HepG2 (cell line): ENCODE results near the gene RORC. TPM values are rescaled to one million over a fixed set of nuclear protein-coding genes. Genes with fewer than 3 reads are reported as not detected.

ENCODE experiments used
- ATF5 ChIP-seq: sonication (generic); formaldehyde crosslinking; IDR thresholded peaks from 2 replicates; pipeline ENCODE4 v1.4.0; 2020; ENCODE audit warnings: mild to moderate bottlenecking, low read depth, missing genetic modification reagents
- ETV6 ChIP-seq: sonication (generic); formaldehyde crosslinking; conservative IDR thresholded peaks from 2 replicates; pipeline ENCODE4 v1.4.0; 2020; ENCODE audit warnings: missing genetic modification reagents
- KLF9 ChIP-seq: IDR thresholded peaks from 2 replicates; pipeline ENCODE4 v1.6.1; 2016; ENCODE audit warnings: low read depth
- NR3C1 ChIP-seq: sonication (generic); formaldehyde crosslinking; IDR thresholded peaks from 2 replicates; pipeline ENCODE4 v1.4.0; 2020; ENCODE audit warnings: missing genetic modification reagents
- YEATS4 ChIP-seq: sonication (generic); formaldehyde crosslinking; IDR thresholded peaks from 2 replicates; pipeline ENCODE4 v1.4.0; 2020; ENCODE audit warnings: missing genetic modification reagents, borderline replicate concordance
- ZBTB34 ChIP-seq: sonication (generic); formaldehyde crosslinking; IDR thresholded peaks from 2 replicates; pipeline ENCODE4 v1.8.0; 2022; ENCODE audit warnings: mild to moderate bottlenecking, missing genetic modification reagents
- ZBTB49 ChIP-seq: sonication (generic); formaldehyde crosslinking; IDR thresholded peaks from 2 replicates; pipeline ENCODE4 v1.4.0; 2020; ENCODE audit warnings: missing genetic modification reagents, borderline replicate concordance
- ZFAT ChIP-seq: sonication (generic); formaldehyde crosslinking; conservative IDR thresholded peaks from 2 replicates; pipeline ENCODE4 v1.8.1; 2023; ENCODE audit warnings: missing genetic modification reagents, inconsistent platforms
- ZHX2 ChIP-seq, 2 experiments: sonication (generic) in 1 of 2; formaldehyde crosslinking in 1 of 2; IDR thresholded peaks; 2 replicates each; pipeline versions ENCODE4 v1.6.1 to v1.9.0; 2014 to 2022; ENCODE audit warnings: antibody characterized with exemption in 1 of 2, borderline replicate concordance in 1 of 2, inconsistent platforms in 1 of 2, low read depth in 1 of 2, missing genetic modification reagents in 1 of 2
- ZNF180 ChIP-seq: sonication (generic); formaldehyde crosslinking; IDR thresholded peaks from 2 replicates; pipeline ENCODE4 v1.4.0; 2020; ENCODE audit warnings: low read depth, missing genetic modification reagents, borderline replicate concordance
- ZNF317 ChIP-seq: sonication (generic); formaldehyde crosslinking; IDR thresholded peaks from 2 replicates; pipeline ENCODE4 v1.5.0; 2020; ENCODE audit warnings: mild to moderate bottlenecking, missing genetic modification reagents
- ZNF616 ChIP-seq: sonication (generic); formaldehyde crosslinking; IDR thresholded peaks from 2 replicates; pipeline ENCODE4 v1.5.0; 2020; ENCODE audit warnings: low read depth, mild to moderate bottlenecking, missing genetic modification reagents
- ZNF704 ChIP-seq: sonication (generic); formaldehyde crosslinking; IDR thresholded peaks from 2 replicates; pipeline ENCODE4 v1.8.1; 2023; ENCODE audit warnings: mild to moderate bottlenecking, inconsistent platforms, moderate library complexity, missing genetic modification reagents, borderline replicate concordance
- ZNF724P ChIP-seq: sonication (generic); formaldehyde crosslinking; IDR thresholded peaks from 2 replicates; pipeline ENCODE4 v1.8.0; 2022; ENCODE audit warnings: missing genetic modification reagents, borderline replicate concordance
- polyA plus RNA-seq, 8 experiments: library from polyadenylated mRNA; depleted of rRNA in 3 of 8; stranded (reverse) in 7 of 8; unstranded in 1 of 8; fragments of >200 nt; fragmentation: Illumina TruSeq in 4 of 8; extraction: Trizol in 4 of 8; gene quantifications; 2 replicates each; pipeline versions ENCODE4 v1.2.1 to v1.2.3, GENCODE V29; 2011 to 2016; ENCODE audit warnings: low read depth in 4 of 8, missing spikeins in 1 of 8, mixed read lengths in 1 of 8; ENCODE audit not compliant: insufficient read depth in 1 of 8
- total RNA-seq, 5 experiments: library from RNA; depleted of rRNA; stranded (reverse); fragments of >200 nt; fragmentation: Illumina TruSeq; extraction: Trizol; gene quantifications; 2 replicates each; pipeline ENCODE4 v1.2.3, GENCODE V29; 2016; ENCODE audit warnings: low read depth in 1 of 5

Gene RORC
- total and polyA plus RNA-seq, 2 of the 13 experiments (the other 11 are each of a cell fraction or from before 2014, with no cell fraction given): 2.5 to 6.5 TPM

GRCh38 chr1:151790071-151790939 is 41.3 kb downstream of the RORC start, which contains the start of gene TDRKH (continued):
- TF ChIP-seq ZHX2 (IDR thresholded peaks at IDR 0.05; ENCODE audit: low read depth) (no peak), ZHX2 (CRISPR knock-in tag; IDR thresholded peaks at IDR 0.05; ENCODE audit: borderline replicate concordance) (0 out of 2 replicates have a peak, but pooled peaks have one; percentile 63), YEATS4 (CRISPR knock-in tag) (peak; percentile 69; the same call in 1 of the 2 replicates), ZNF724P (CRISPR knock-in tag) (0 out of 2 replicates have a peak, but pooled peaks have one; percentile 21), ZBTB49 (CRISPR knock-in tag) (no peak), ZNF180 (no peak), ATF5 (CRISPR knock-in tag) (no peak), KLF9 (CRISPR knock-in tag) (0 out of 2 replicates have a peak, but pooled peaks have one; percentile 33), ZNF616 (0 out of 2 replicates have a peak, but pooled peaks have one; percentile 68), ZFAT (CRISPR knock-in tag) (no peak), ETV6 (CRISPR knock-in tag) (0 out of 2 replicates have a peak, but pooled peaks have one; percentile 37), ZNF317 (CRISPR knock-in tag) (no peak), ZBTB34 (no peak), ZNF704 (peak; percentile 77; the same call in 1 of the 2 replicates), NR3C1 (no peak)
